SK-N-SH (cell line): ENCODE data around the gene IPCEF1. TPM values are rescaled to one million over a fixed set of nuclear protein-coding genes. Genes with fewer than 3 reads are reported as not detected.

ENCODE experiments used
- CTCF ChIA-PET: fragments of 300-600, 350-600 bp; formaldehyde crosslinking; extraction: SDS; loops from one replicate; lab custom pipeline; 2021; lab: Yijun Ruan, JAX
- POLR2A ChIA-PET: fragments of 350-600 bp; sonication (Branson Sonifier 250); formaldehyde crosslinking; extraction: SDS; loops from one replicate; lab custom pipeline; 2020; ENCODE audit warnings: antibody characterized with exemption, inconsistent platforms; lab: Yijun Ruan, JAX
- DNase-seq: peaks from one replicate; pipeline ENCODE4 v3.0.0; 2012
- H2AFZ ChIP-seq: fragments of 200-600 bp; sonication (generic); 2 replicates; pipeline ENCODE4 v1.8.1; 2016; ENCODE audit warnings: antibody characterized with exemption, mild to moderate bottlenecking, low read depth
- H3F3A ChIP-seq: fragments of 200-600 bp; sonication (generic); replicated peaks from 2 replicates; pipeline ENCODE3; 2016; ENCODE audit warnings: antibody characterized with exemption, mild to moderate bottlenecking; ENCODE audit not compliant: insufficient read depth
- H3K27ac ChIP-seq, 2 experiments: fragments of 200-500 bp in 1 of 2; fragments of 200-600 bp in 1 of 2; sonication (Bioruptor generic) in 1 of 2; sonication (generic), shearing (Covaris generic) in 1 of 2; 2 replicates each; pipeline versions ENCODE4 v1.5.1 to v1.6.1; 2014 to 2016; ENCODE audit warnings: low read depth in 2 of 2, inconsistent platforms in 1 of 2, low read length in 1 of 2, mild to moderate bottlenecking in 1 of 2, mixed read lengths in 1 of 2
- H3K27me3 ChIP-seq: fragments of 200-600 bp; sonication (generic), shearing (Covaris generic); 2 replicates; pipeline ENCODE4 v1.6.1; 2016; ENCODE audit warnings: mixed run types; ENCODE audit not compliant: insufficient read depth
- H3K36me3 ChIP-seq, 2 experiments: fragments of 200-500 bp in 1 of 2; fragments of 200-600 bp in 1 of 2; sonication (Bioruptor generic) in 1 of 2; sonication (generic) in 1 of 2; replicated peaks in 1 of 2; 2 replicates each; pipeline versions ENCODE3 to v1.5.1; 2014 to 2016; ENCODE audit warnings: low read length in 1 of 2, mild to moderate bottlenecking in 1 of 2; ENCODE audit not compliant: insufficient read depth in 2 of 2, control insufficient read depth in 1 of 2
- H3K4me1 ChIP-seq, 2 experiments: fragments of 200-500 bp in 1 of 2; fragments of 200-600 bp in 1 of 2; sonication (Bioruptor generic) in 1 of 2; sonication (generic), shearing (Covaris generic) in 1 of 2; 2 replicates each; pipeline versions ENCODE4 v1.5.1 to v1.6.1; 2014 to 2016; ENCODE audit warnings: low read depth in 1 of 2, low read length in 1 of 2, mixed run types in 1 of 2; ENCODE audit not compliant: insufficient read depth in 2 of 2, control insufficient read depth in 1 of 2
- H3K4me2 ChIP-seq: fragments of 200-600 bp; sonication (generic), shearing (Covaris generic); 2 replicates; pipeline ENCODE4 v1.6.1; 2017; ENCODE audit warnings: mixed run types
- H3K4me3 ChIP-seq, 2 experiments: fragments of 200-500 bp in 1 of 2; fragments of 200-600 bp in 1 of 2; sonication (Bioruptor generic) in 1 of 2; sonication (generic), shearing (Covaris generic) in 1 of 2; 2 replicates each; pipeline versions ENCODE4 v1.5.1 to v1.8.1; 2014 to 2016; ENCODE audit warnings: low read depth in 2 of 2, inconsistent platforms in 1 of 2, low read length in 1 of 2, mild to moderate bottlenecking in 1 of 2, mixed read lengths in 1 of 2, moderate library complexity in 1 of 2
- H3K79me2 ChIP-seq: fragments of 200-600 bp; sonication (generic); 2 replicates; pipeline ENCODE4 v1.8.1; 2017; ENCODE audit warnings: mild to moderate bottlenecking; ENCODE audit not compliant: insufficient read depth
- H3K9ac ChIP-seq: fragments of 200-600 bp; sonication (generic); 2 replicates; pipeline ENCODE4 v1.6.1; 2017; ENCODE audit warnings: mixed run types
- H3K9me2 ChIP-seq: fragments of 200-600 bp; sonication (generic); 2 replicates; pipeline ENCODE4 v1.6.1; 2017; ENCODE audit warnings: mixed run types
- H3K9me3 ChIP-seq: fragments of 200-600 bp; sonication (generic); 2 replicates; pipeline ENCODE4 v1.6.1; 2017; ENCODE audit warnings: mixed run types, mild to moderate bottlenecking, moderate library complexity
- H4K20me1 ChIP-seq: fragments of 200-600 bp; sonication (generic); 2 replicates; pipeline ENCODE4 v1.6.1; 2017; ENCODE audit warnings: mild to moderate bottlenecking, mixed run types; ENCODE audit not compliant: insufficient read depth
- ELF1 ChIP-seq: IDR thresholded peaks from 2 replicates; pipeline ENCODE4 v1.4.0; 2012
- EP300 ChIP-seq, 2 experiments: IDR thresholded peaks; 2 replicates each; pipeline versions ENCODE4 v1.4.0 to v1.6.1; 2012; ENCODE audit warnings: borderline replicate concordance in 1 of 2, low read depth in 1 of 2, low read length in 1 of 2
- EZH2phosphoT487 ChIP-seq: fragments of 200-600 bp; sonication (generic); IDR thresholded peaks from 2 replicates; pipeline ENCODE4 v1.6.1; 2017; ENCODE audit warnings: low read depth, mixed run types, mild to moderate bottlenecking, antibody characterized with exemption, moderate library complexity, borderline replicate concordance
- FOXM1 ChIP-seq: IDR thresholded peaks from 2 replicates; pipeline ENCODE4 v1.4.0; 2012; ENCODE audit warnings: low read depth, mild to moderate bottlenecking
- GATA2 ChIP-seq: sonication (generic); formaldehyde crosslinking; IDR thresholded peaks from 2 replicates; pipeline ENCODE4 v1.5.0; 2020; ENCODE audit warnings: mild to moderate bottlenecking, missing genetic modification reagents
- MAX ChIP-seq: IDR thresholded peaks from 2 replicates; pipeline ENCODE4 v1.4.0; 2012; ENCODE audit warnings: low read depth
- MXI1 ChIP-seq: IDR thresholded peaks from 2 replicates; pipeline ENCODE4 v1.6.1; 2012; ENCODE audit warnings: mild to moderate bottlenecking, low read depth, low read length, improper control_type of control experiment
- NFIC ChIP-seq: IDR thresholded peaks from 2 replicates; pipeline ENCODE4 v1.4.0; 2012; ENCODE audit warnings: borderline replicate concordance
- NRF1 ChIP-seq: IDR thresholded peaks from 2 replicates; pipeline ENCODE4 v1.6.1; 2012; ENCODE audit warnings: low read depth, mild to moderate bottlenecking, low read length
- PBX3 ChIP-seq: IDR thresholded peaks from 2 replicates; pipeline ENCODE4; 2012
- POLR2AphosphoS5 ChIP-seq: IDR thresholded peaks from 2 replicates; pipeline ENCODE4 v1.6.1; 2012; ENCODE audit warnings: low read depth, low read length
- REST ChIP-seq: IDR thresholded peaks from 2 replicates; pipeline ENCODE4 v1.6.1; 2012; ENCODE audit warnings: mild to moderate bottlenecking, low read depth, low read length, moderate library complexity
- RXRA ChIP-seq: IDR thresholded peaks from 2 replicates; pipeline ENCODE4 v1.4.0; 2012; ENCODE audit warnings: low read depth, mild to moderate bottlenecking, borderline replicate concordance
- TAF1 ChIP-seq: IDR thresholded peaks from 2 replicates; pipeline ENCODE4 v1.6.1; 2012; ENCODE audit warnings: low read depth, mild to moderate bottlenecking, low read length, moderate library complexity, borderline replicate concordance
- TEAD4 ChIP-seq: IDR thresholded peaks from 2 replicates; pipeline ENCODE4 v1.4.0; 2012; ENCODE audit warnings: mild to moderate bottlenecking, borderline replicate concordance; ENCODE audit not compliant: insufficient read depth
- ZBTB33 ChIP-seq: IDR thresholded peaks from 2 replicates; pipeline ENCODE4 v1.4.0; 2012; ENCODE audit warnings: low read depth, borderline replicate concordance
- WGBS: methylation state at CpG from one replicate; pipeline ENCODE4 v1.1.6; 2017; ENCODE audit warnings: low lambda C conversion rate; 5-methylcytosine and 5-hydroxymethylcytosine counted together
- polyA plus RNA-seq, 3 experiments: library from polyadenylated mRNA; depleted of rRNA; stranded (reverse); fragments of >200 nt; gene quantifications; 2 replicates each; pipeline ENCODE4 v1.2.3, GENCODE V29; 2012

The IPCEF1 gene
- polyA plus RNA-seq, 1 of the 3 experiments (the other 2 are of a cell fraction), result not detected

- Histone ChIP-seq H2AFZ (no peak overlapping the region), H3K27ac (no peak overlapping the region)
- WGBS, result 93% methylated on average over 2 of the region's 2 CpGs
Measured at GRCh38 chr6:154380741-154381140, 24.1 kb upstream of the IPCEF1 start.

GRCh38 chr6:154379585-154379984 is 23.0 kb upstream of the IPCEF1 start:
- Histone ChIP-seq H3K4me3 (no peak overlapping the region), H3F3A (peaks cover 2% of the 10 kb centered on the region), H3K9me2 (no peaks in the 10 kb centered on the region), H4K20me1 (no peaks in the 10 kb centered on the region), H3K79me2 (no peaks in the 10 kb centered on the region), H3K9me3 (no peaks in the 10 kb centered on the region), H3K27ac (no peak overlapping the region), H3K36me3 (no peaks in the 10 kb centered on the region), H3K4me1 (no peaks in the 10 kb centered on the region), H3K27me3 (no peaks in the 10 kb centered on the region), H3K9ac (no peak overlapping the region), H3K4me2 (no peak overlapping the region), H2AFZ (no peak overlapping the region)
- DNase-seq, result no peak
- 100% methylated on average over 3 of the region's 3 CpGs for WGBS
- ChIA-PET POLR2A (no interaction called here), CTCF (no interaction called here)
- no peak for TF ChIP-seq TAF1
- no peak for TF ChIP-seq EZH2phosphoT487
- no peak for TF ChIP-seq NRF1
- TF ChIP-seq ELF1, result no peak
- no peak for TF ChIP-seq REST
- no peak for TF ChIP-seq EP300 (IDR thresholded peaks at IDR 0.05; ENCODE audit: borderline replicate concordance in 1 of 2, low read depth in 1 of 2, low read length in 1 of 2)
- no peak for TF ChIP-seq GATA2 (CRISPR knock-in tag)
- TF ChIP-seq MAX, result no peak
- no peak for TF ChIP-seq TEAD4
- no peak for TF ChIP-seq MXI1
- TF ChIP-seq FOXM1, result no peak
- no peak for TF ChIP-seq NFIC
- TF ChIP-seq PBX3, result no peak

More at GRCh38 chr6:154380741-154381140, 24.1 kb upstream of the IPCEF1 start:
- TF ChIP-seq RXRA, result no peak
- no peak for TF ChIP-seq TAF1
- TF ChIP-seq PBX3, result no peak
- no peak for TF ChIP-seq ZBTB33
- no peak for TF ChIP-seq POLR2AphosphoS5
- POLR2A ChIA-PET, result no interaction called here
- Histone ChIP-seq H3K4me1 (no peaks in the 10 kb centered on the region), H3K36me3 (no peaks in the 10 kb centered on the region), H3K9me2 (no peaks in the 10 kb centered on the region), H3K9ac (no peak overlapping the region), H3K79me2 (no peaks in the 10 kb centered on the region), H4K20me1 (no peaks in the 10 kb centered on the region), H3K4me3 (no peak overlapping the region), H3K27me3 (no peaks in the 10 kb centered on the region), H3F3A (peaks cover 2% of the 10 kb centered on the region), H3K9me3 (no peaks in the 10 kb centered on the region), H3K4me2 (no peak overlapping the region)
- no peak for DNase-seq
- CTCF ChIA-PET, result no interaction called here
